KBM-7 (cell line): ENCODE results near the gene NALCN.

Experiments used
- DNase-seq: peaks from one replicate; pipeline ENCODE4 v3.0.0-alpha.2; 2015
- in situ Hi-C: fragments of 300-500 bp; cut with MboI; formaldehyde crosslinking; loops from 2 replicates; pipeline ENCODE4 v1.14.3; 2020; ENCODE audit warnings: low sequenced_read_pairs, low pct_unique_long_range_greater_than_20kb, mixed read lengths

NALCN gene

DNA sequence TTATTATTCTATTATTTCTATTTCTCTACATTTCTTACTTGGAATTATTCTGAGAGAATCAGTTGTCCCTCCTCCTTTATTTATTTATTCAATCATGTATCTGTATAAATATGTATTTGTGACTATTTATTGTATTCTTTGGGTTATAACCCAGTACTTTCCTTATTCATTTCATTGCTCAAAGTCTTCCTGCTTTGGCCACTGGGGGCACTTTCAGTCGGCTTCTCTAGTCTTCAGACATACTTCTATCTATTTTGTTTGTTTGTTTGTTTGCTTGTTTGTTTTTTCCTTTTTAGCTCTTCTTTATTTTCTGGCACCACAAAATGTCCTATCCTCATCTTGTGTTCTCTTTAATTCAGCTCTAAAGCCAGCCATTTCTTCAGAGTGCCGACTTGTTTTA is 260.4 kb downstream of the NALCN start:
- no peak for DNase-seq
- in situ Hi-C loops: no loop called here

DNA sequence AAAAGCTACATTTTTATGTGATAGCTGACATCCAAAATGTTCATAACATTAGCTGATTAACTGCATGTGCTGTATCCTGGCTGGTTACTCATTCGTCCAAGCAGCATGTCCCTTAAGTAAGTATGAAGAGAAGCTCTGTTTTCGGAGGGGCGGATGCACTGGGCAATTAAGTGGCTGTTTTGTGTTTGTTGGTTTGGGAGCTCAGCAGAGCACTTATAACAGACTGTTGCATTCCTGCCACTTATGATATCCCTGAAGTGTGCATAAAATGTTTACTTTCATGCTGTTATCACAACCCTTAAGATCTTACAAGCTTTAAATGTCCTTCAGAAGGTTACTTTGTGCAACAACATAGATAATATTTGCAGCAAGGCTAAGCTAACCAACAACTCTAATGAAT is 264.1 kb downstream of the NALCN start:
- DNase-seq: no peak
- in situ Hi-C loops: no loop called here

DNA sequence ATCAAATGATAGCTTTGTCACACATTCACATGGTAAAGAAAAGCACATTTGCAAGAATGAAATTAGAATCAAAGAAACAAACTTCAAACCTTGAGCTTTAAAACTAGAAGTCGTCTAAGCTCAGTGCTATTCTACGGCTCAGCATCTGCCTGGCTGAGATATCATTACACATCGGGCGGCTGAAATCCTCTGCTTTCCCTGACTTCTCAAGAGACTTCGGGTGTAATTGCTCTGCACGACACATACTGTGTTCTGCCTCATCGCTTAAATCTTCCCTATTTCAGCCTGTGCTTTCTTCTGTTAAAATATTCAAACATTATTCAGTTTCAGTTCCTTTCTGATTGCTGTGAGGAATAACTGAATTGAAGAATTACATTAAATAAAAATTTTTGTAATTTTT is 265.3 kb downstream of the NALCN start:
- DNase-seq: no peak
- in situ Hi-C loops: no loop called here

DNA sequence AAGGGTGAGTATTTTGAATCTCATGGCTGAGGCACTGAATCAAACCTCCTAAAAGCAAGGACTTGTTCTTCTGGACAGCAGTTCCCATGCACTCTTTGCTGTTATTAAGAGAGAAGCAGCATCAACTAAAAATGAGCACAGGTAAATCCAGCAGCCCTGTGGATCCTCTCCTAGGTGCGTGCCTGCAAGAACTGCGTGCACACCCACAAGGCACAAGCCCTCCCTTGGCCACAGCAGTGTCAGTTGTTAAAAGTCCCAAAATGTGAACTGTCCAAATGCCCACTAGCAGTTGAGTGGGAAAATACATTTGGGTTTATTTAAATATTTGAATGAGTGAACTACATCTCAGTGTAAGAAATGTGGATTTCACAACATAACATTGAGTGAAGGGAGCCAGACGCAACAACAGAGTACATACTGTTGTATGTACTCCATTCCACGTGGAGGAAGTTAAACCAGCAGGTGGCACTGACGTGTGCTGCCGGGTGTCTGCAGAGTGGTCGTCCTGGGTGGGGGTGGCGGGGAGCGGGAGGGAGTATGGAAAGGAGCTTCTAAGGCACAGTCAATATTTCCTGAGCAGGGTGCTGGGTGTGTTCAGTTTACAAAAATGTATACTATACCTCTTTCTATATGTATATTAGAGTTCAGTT is 266.4 kb downstream of the NALCN start:
- DNase-seq: no peak
- in situ Hi-C loops: no loop called here

DNA sequence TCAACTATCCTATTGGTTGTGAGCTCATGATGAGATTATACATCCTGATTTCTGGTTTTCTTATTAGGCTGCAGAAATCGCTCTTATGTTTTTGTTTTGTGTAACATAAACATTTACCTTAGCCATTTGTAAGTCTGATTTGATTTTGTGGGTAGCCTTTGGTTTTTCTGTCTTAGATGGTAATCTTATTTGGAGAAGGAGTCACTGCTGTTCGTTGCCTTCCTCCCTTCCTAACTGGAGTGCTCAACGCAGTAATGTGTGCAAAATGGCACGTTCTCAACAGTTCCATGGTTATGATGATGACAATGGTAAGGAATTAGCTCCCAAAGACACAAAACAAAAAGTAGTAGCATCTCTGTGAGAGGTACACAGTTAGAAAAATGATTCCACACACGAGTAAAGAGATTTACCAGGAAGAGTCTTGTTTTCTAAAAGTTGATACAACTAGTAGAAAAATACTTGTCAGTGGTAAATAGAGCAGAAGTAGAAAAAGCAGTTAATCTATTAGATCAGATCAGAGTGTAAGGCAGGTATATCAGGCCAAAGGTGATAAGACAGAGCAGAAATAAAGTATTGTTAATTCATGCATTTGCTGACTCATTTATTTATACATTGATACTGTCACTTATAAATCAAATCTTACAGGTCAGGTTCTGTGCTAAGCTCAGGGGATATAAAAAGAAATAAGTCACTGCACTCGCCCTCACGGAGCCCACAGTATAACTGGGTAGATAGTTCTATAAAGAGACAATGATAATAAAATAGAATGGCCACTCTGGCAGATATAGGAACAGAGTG is 270.0 kb downstream of the NALCN start:
- no peak for DNase-seq
- in situ Hi-C loops: no loop called here

DNA sequence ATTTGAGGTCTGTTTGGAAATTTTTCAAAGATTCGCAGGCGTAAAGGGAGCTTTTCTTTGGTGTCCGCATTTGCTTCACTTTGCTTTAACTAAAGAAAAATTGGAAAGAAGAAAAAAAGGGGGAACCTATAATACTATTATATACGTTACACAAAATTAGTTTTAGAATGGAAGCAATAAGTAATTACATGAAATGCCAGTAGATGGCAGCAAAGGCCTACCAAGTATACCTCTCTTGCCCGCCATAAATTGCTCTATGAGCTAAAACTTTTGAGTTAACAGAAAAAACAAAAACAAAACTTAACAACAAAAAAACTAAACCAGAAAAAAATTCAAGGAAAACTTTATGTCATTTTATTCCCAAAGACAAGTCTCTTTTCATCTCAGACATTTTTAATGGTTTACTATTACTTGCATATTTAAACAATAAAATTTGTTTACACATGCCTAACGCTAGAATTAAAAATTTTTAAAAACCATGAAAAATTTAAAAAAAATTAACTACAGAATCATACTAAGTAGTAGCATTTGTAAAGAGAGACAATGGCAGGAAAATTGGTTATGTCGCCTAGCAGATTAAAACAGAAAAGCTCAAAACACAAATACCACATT is 271.4 kb downstream of the NALCN start:
- in situ Hi-C loops: no loop called here
- DNase-seq: peak; percentile 64

DNA sequence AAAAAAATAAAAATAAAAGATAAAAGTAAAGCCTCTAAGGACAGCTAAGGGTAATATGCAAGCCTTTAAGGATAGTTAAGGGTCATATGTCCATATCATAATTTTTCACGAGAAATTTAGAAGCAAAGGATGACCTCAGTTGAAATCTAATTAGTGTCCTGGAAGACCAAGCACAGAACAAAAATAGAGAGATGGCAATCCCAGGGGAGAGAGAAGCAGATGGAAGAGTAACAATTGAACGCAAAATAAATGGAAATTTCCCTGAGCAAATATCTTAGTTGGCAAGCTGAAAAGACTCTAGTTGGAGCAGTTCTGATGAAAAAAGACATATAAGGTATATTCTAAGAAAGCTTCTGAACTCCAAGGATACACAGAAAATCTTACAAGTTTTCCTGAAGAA is 275.4 kb downstream of the NALCN start:
- no peak for DNase-seq
- in situ Hi-C loops: no loop called here

DNA sequence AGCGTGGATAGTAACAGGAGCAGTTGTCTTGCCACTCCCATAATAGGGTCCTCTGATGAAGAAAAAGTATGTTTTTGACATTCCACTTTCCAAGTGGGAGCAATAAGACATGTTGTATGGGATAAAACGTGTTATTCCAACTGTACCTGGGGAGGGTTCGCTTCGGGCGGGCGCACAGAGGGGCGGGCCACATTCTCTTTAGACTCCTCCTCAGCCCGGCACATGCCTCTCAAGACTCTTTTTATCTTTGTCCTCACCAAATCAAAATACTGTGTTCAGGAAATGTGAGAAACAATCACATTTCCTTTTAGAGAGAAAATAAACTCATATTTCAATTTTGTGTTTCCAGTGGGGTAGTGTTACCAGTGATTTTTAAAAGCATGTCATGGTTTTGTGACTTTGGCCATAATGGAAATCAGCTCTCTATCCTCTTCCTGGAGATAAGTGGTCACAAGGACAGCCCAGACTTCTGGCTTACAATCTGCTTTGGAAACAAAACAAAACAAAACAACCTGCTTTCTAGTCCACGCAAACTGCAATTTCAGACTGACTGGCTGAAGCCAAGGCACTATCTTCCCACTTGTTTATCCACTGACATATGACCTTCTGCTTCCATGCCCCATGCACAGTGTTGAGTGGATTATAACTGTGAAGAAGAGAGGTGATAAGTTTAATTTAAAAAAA is 276.1 kb downstream of the NALCN start:
- in situ Hi-C loops: no loop called here
- no peak for DNase-seq

DNA sequence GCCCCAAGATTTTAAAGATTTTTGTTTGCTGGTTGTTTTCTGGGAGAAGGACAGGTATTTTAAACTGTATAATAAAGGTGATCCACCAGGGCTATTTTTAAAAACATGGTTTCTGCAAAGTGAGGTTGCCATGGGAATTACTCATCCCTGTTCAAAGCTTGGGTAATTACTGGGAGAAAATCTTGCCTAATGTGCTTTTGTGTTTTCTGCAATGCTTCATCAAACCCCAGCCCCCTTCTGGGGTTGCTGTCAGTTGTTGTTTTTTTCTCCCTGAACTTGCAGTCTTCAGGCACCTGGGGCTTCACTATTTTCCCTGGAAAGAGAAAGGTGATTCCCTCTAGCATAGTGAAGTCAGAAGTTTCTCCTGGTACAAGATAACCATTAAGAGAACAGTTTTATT is 277.2 kb downstream of the NALCN start:
- in situ Hi-C loops: no loop called here
- no peak for DNase-seq

DNA sequence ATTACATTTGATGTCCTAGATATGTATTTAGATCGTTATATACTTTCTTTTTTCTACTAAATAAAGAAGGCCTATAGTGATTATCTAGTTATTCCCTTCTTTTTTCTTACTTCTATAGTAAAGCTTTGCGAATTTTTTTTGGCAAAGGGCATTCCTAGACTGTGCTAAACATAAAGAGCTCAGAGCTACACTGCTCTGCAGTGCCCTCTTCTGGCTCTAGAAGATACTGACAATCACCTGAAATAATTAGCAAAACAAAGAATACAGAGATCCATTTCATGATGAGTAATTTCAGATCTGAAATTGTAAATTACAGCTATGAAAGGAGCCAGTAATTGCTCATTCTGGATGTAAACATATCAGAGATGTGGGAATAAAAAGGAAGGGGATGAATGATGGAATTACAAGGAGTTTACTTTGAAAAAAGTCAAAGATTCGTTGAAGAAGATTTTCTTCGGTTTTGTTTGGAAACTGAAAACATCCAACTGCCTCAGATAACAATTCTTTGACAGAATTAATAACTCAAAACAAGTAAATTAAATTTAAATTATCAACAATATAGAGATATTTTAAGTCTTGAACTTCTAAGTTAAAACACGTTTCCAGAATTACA is 288.5 kb downstream of the NALCN start:
- in situ Hi-C loops: no loop called here
- peak; percentile 56 for DNase-seq

DNA sequence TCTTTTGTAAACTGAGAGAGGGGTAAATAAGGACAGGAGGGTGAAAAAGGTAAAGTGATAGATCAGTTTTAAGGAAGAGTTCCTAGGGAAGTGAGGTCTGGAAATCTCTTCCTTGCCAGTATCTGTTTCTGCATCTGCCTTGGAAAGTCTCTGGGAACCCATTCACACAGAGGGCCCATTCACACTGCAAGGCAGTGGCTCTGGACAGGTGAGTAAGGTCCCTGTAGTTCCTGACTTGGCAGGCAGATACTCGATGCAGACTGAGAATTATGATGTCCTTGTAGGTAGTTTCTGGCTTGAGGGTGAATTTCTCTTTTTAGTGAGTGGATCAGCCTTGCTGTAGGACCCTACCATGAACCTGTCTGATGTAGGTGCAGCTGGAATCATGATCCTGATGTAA is 293.3 kb downstream of the NALCN start:
- no peak for DNase-seq
- in situ Hi-C loops: no loop called here

DNA sequence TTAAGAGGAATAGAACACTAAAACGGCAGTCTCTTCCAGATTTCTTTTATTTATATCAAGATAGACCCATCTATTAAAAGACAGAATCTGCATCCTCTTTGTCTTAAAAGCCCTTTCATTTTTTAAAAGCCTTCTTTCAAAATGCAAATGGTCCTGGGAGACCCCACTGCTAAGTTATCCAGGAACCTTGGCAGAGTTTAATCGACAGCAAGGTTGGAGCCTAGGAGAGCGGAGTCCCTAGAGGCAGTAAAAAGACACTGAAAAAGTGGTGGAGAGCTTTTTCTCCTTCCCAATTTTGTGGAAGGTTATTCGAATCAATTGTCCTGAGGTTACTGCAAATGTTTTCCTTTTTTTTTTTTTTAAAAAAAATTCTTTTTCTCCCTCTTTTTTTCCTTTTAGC is 294.7 kb downstream of the NALCN start:
- in situ Hi-C loops: no loop called here
- no peak for DNase-seq

DNA sequence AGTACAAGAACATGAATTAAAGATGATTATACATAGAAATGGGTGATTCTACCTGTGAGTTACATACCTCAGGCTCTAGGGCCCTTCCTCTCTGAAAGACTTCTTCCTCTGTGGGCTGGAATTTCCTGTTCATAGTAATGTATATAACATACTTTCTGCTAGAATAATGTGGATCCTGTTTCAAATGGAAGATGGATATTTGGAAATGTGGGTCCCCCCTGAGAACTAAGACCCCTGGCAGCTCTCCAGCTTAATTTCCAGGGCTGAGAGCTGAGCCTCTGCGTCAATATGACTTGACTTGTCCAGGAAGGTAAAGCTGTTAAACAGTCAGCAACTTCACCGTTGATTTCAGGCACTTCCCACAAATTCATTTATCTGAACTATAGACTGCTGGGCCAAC is 296.3 kb downstream of the NALCN start:
- in situ Hi-C loops: no loop called here
- DNase-seq: no peak

DNA sequence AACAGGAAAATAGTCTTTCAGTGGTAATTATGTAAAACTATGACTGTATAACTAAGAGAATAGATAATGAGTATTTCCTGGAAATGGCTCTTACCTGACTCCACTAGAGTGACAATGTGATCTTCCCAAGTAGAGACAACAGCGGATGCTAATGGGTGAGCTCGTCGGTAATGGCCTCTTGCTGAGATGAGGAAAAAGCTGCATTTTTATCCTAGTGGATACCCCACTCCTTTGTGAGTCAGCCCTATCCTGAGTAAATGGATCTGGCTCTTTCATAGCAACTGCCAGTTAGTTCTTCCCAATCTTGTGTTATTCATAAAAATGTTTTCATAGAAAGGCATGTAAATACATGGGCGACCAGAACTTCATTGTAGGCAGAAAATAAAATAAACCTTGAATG is 299.5 kb downstream of the NALCN start:
- in situ Hi-C loops: no loop called here
- no peak for DNase-seq

DNA sequence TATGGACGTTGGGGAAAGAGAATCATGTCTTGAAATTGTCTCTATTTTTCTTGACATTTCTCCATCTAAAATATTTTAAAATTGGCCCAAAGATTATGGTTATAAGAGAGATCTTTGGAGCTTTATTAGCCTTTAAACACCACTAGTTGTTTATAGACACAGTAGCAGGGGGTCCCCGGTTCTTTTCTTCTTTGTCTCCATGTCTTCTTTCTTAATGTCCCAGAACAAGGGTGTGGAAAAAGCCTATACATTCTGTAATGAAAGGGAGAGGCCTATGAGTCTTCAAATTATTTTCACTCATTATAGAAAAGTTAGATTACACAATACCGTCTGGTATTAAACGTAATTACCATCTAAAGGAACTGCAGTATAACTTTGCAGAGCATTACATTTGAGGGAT is 300.0 kb downstream of the NALCN start:
- no peak for DNase-seq
- in situ Hi-C loops: no loop called here

DNA sequence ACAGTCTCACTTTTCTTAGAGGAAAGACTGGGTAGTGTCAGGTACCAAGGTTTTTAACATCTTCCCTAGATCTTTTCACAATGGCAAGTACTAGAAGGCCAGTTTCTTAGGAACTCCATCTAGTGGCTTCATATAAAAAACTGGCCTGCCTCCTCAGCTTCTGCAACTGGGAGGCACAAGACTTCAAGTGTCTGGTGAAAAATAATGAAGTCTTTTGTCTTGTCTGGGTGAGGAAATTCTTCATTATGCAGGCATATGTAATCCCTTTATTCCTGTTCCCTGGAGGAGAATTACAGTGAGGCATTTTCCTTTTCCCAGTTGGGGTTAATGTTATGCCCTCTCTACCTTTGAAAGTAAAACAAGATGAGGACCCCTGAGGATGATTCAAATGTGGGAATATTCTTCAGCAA is 300.5 kb downstream of the NALCN start:
- in situ Hi-C loops: no loop called here
- DNase-seq: no peak

DNA sequence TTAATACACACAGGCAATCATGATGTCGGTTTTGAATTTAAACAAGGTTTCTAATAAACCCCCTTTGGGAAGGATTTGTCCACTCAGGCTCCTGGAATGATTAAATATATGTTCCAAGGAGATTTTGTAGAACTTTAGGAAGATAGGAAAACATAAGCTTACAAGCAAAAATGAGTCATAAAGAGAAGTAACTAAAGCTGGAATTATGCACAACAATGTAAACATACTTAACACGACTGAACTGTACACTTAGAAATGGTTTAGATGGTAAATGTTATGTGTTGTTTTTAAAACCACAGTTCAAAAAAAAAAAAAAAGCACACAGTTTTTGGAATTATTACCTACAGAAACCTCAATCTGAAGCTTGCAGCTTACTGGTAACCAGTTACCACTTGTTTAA is 304.4 kb downstream of the NALCN start:
- in situ Hi-C loops: no loop called here
- no peak for DNase-seq

DNA sequence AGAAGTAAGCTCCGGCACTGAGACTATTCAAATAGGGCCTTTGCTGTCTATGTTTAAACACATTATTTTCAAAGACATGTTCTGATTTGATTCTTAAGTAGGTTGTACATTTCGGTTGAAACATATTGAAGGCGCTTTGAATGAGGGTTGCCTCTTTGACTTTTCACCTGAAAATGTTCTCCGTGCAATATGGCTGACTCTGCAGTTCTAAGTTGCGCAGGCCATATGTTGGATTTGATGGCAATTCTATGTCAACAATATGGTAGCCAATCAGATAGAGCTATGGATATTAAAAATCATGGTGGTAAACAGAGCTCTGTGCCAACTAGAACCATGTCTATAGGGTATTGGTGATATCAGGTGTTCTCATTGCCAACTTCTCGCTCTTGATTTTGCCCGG is 307.3 kb downstream of the NALCN start:
- in situ Hi-C loops: no loop called here
- no peak for DNase-seq

DNA sequence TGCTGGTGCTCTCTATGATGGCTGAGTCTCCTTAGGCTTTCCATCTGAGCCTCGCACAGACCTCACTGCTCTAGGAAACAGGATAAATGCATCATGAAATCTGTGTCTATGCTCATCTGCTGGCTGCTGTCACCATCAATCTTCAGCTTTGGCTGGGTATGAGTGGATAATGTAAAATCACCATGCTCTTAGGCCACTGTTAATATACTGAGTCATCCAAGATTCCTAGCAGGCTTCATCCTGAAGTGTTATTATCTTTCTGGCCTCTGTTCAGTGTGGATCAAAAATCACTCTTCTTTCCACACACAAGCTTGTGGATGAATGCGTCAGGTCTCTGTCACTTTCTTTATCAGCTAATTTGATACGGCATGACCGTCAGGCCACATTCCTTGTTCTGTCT is 317.4 kb downstream of the NALCN start:
- in situ Hi-C loops: no loop called here
- no peak for DNase-seq

DNA sequence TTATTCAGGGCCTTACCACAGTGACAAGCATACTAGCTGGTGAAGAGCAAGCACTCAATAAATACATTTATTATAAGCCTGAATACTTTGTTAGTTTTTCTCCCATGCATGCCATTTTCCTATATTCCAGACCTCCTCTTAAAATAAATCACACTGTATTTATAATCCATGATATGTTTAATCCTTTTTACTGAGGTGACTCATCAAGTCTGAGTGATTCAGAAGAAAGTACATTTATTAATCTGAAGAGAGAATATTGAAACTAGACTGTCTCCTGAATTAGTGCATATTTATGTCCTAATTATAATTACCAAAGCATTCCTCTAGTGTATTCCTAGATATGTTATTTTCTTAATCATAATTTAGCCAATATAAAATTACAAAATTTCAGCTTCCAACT is 323.3 kb downstream of the NALCN start:
- DNase-seq: no peak

More for the DNA sequence above, 323.3 kb downstream of the NALCN start:
- in situ Hi-C loops: no loop called here
